HEK293 (cell line): ENCODE results near the gene YIF1B.

Experiments
- CTCF ChIP-seq: fragments of 450-650 bp; formaldehyde crosslinking; IDR thresholded peaks from 2 replicates; pipeline ENCODE4 v1.5.1; 2016; ENCODE audit warnings: missing biosample characterization, missing genetic modification characterization
- OVOL3 ChIP-seq: fragments of 450-650 bp; formaldehyde crosslinking; IDR thresholded peaks from 2 replicates; pipeline ENCODE4 v1.5.1; 2016; ENCODE audit warnings: missing biosample characterization, missing genetic modification characterization
- PBX3 ChIP-seq: sonication (generic); formaldehyde crosslinking; IDR thresholded peaks from 2 replicates; pipeline ENCODE4 v1.8.1; 2022; ENCODE audit warnings: mild to moderate bottlenecking, moderate library complexity, missing genetic modification reagents
- SP2 ChIP-seq: fragments of 450-650 bp; formaldehyde crosslinking; IDR thresholded peaks from 2 replicates; pipeline ENCODE4 v1.5.1; 2016; ENCODE audit warnings: missing biosample characterization, missing genetic modification characterization
- TCF7L2 ChIP-seq: IDR thresholded peaks from 2 replicates; pipeline ENCODE4 v1.6.1; 2011; ENCODE audit warnings: low read depth, mild to moderate bottlenecking, inconsistent platforms, low read length, moderate library complexity, borderline replicate concordance
- YY1 ChIP-seq: fragments of 450-650 bp; formaldehyde crosslinking; IDR thresholded peaks from 2 replicates; pipeline ENCODE4 v1.5.1; 2018; ENCODE audit warnings: missing biosample characterization, missing genetic modification characterization
- ZBTB11 ChIP-seq: fragments of 450-650 bp; formaldehyde crosslinking; conservative IDR thresholded peaks from 2 replicates; pipeline ENCODE4 v1.5.1; 2016; ENCODE audit warnings: low read depth, missing biosample characterization, missing genetic modification characterization
- ZNF132 ChIP-seq: fragments of 450-650 bp; formaldehyde crosslinking; IDR thresholded peaks from 2 replicates; pipeline ENCODE4 v1.5.1; 2017; ENCODE audit warnings: missing biosample characterization, missing genetic modification characterization, borderline replicate concordance
- ZNF146 ChIP-seq: fragments of 450-650 bp; formaldehyde crosslinking; IDR thresholded peaks from 2 replicates; pipeline ENCODE4 v1.5.1; 2016; ENCODE audit warnings: missing biosample characterization, missing genetic modification characterization
- ZNF274 ChIP-seq, 2 experiments: fragments of 200-500 bp in 1 of 2; fragments of 450-650 bp in 1 of 2; sonication (Bioruptor generic) in 1 of 2; formaldehyde crosslinking in 1 of 2; IDR thresholded peaks; 2 replicates each; pipeline versions ENCODE4 v1.5.1 to v1.6.1; 2014 to 2016; ENCODE audit warnings: borderline replicate concordance in 1 of 2, inconsistent platforms in 1 of 2, low read length in 1 of 2, missing biosample characterization in 1 of 2, missing genetic modification characterization in 1 of 2
- ZNF571 ChIP-seq: fragments of 450-650 bp; formaldehyde crosslinking; IDR thresholded peaks from 2 replicates; pipeline ENCODE4 v1.5.0; 2017; ENCODE audit warnings: missing biosample characterization, missing genetic modification characterization
- ZNF707 ChIP-seq: fragments of 450-650 bp; formaldehyde crosslinking; IDR thresholded peaks from 2 replicates; pipeline ENCODE4 v1.5.1; 2016; ENCODE audit warnings: missing biosample characterization, missing genetic modification characterization

- TF ChIP-seq ZBTB11 (tag by site-specific recombination) (no peak), CTCF (tag by site-specific recombination) (no peak), YY1 (tag by site-specific recombination) (no peak), ZNF146 (tag by site-specific recombination) (no peak), ZNF571 (no peak), SP2 (tag by site-specific recombination) (no peak), ZNF274 (IDR thresholded peaks at IDR 0.05; ENCODE audit: low read length) (no peak), ZNF274 (tag by site-specific recombination; IDR thresholded peaks at IDR 0.05; ENCODE audit: borderline replicate concordance) (no peak), ZNF707 (tag by site-specific recombination) (no peak), ZNF132 (tag by site-specific recombination) (no peak), OVOL3 (tag by site-specific recombination) (no peak), PBX3 (no peak), TCF7L2 (no peak)
These were observed 9.5 kb downstream of the YIF1B start for GRCh38 chr19:38306236-38306635.
